ENCODE measurements around the gene FASN.

GRCh38 chr17:82081966-82082365 is 16.1 kb downstream of the FASN start:
- TF ChIP-seq, protein P1, sequence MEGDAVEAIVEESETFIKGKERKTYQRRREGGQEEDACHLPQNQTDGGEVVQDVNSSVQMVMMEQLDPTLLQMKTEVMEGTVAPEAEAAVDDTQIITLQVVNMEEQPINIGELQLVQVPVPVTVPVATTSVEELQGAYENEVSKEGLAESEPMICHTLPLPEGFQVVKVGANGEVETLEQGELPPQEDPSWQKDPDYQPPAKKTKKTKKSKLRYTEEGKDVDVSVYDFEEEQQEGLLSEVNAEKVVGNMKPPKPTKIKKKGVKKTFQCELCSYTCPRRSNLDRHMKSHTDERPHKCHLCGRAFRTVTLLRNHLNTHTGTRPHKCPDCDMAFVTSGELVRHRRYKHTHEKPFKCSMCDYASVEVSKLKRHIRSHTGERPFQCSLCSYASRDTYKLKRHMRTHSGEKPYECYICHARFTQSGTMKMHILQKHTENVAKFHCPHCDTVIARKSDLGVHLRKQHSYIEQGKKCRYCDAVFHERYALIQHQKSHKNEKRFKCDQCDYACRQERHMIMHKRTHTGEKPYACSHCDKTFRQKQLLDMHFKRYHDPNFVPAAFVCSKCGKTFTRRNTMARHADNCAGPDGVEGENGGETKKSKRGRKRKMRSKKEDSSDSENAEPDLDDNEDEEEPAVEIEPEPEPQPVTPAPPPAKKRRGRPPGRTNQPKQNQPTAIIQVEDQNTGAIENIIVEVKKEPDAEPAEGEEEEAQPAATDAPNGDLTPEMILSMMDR (IDR thresholded peaks at IDR 0.05), result no peak
- TF ChIP-seq, protein P2, sequence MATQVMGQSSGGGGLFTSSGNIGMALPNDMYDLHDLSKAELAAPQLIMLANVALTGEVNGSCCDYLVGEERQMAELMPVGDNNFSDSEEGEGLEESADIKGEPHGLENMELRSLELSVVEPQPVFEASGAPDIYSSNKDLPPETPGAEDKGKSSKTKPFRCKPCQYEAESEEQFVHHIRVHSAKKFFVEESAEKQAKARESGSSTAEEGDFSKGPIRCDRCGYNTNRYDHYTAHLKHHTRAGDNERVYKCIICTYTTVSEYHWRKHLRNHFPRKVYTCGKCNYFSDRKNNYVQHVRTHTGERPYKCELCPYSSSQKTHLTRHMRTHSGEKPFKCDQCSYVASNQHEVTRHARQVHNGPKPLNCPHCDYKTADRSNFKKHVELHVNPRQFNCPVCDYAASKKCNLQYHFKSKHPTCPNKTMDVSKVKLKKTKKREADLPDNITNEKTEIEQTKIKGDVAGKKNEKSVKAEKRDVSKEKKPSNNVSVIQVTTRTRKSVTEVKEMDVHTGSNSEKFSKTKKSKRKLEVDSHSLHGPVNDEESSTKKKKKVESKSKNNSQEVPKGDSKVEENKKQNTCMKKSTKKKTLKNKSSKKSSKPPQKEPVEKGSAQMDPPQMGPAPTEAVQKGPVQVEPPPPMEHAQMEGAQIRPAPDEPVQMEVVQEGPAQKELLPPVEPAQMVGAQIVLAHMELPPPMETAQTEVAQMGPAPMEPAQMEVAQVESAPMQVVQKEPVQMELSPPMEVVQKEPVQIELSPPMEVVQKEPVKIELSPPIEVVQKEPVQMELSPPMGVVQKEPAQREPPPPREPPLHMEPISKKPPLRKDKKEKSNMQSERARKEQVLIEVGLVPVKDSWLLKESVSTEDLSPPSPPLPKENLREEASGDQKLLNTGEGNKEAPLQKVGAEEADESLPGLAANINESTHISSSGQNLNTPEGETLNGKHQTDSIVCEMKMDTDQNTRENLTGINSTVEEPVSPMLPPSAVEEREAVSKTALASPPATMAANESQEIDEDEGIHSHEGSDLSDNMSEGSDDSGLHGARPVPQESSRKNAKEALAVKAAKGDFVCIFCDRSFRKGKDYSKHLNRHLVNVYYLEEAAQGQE (IDR thresholded peaks at IDR 0.05; ENCODE audit: insufficient read depth in 1 of 2, low read depth in 2 of 2, low read length in 1 of 2), result no peak
- no peak for TF ChIP-seq SIN3A (IDR thresholded peaks at IDR 0.05; ENCODE audit: borderline replicate concordance, insufficient read depth, low read depth, low read length)
- TF ChIP-seq POLR2AphosphoS5 (IDR thresholded peaks at IDR 0.05; ENCODE audit: low read depth, low read length), result no peak

Measured in Panc1 (cell line).